Tibial artery (tissue), 4 donors: ENCODE data around the gene BTLA.

Source experiments
- DNase-seq, 2 donors: peaks; one replicate each; pipeline ENCODE4 v3.0.0-alpha.2; 2019
- H3K27ac ChIP-seq, 2 donors: fragments of 200-600 bp; sonication (generic) in 1 of 2; 1 replicate in 1 of 2; 2 replicates in 1 of 2; pipeline ENCODE4 v1.5.1; 2018 to 2019; ENCODE audit warnings: mild to moderate bottlenecking in 1 of 2
- H3K27me3 ChIP-seq, 2 donors: fragments of 200-600 bp; sonication (generic) in 1 of 2; one replicate each; pipeline versions ENCODE4 v1.5.1 to v1.6.0; 2016 to 2019
- H3K36me3 ChIP-seq, 3 donors: fragments of 200-600 bp; sonication (generic) in 2 of 3; one replicate each; pipeline ENCODE4 v1.5.1; 2016 to 2019; ENCODE audit warnings: mild to moderate bottlenecking in 2 of 3
- H3K4me1 ChIP-seq, 4 donors: fragments of 200-600 bp; sonication (generic) in 2 of 4; 1 replicate in 3 of 4; 2 replicates in 1 of 4; pipeline ENCODE4 v1.5.1; 2016 to 2019
- H3K4me3 ChIP-seq, 2 donors: fragments of 200-600 bp; sonication (generic) in 1 of 2; 1 replicate in 1 of 2; 2 replicates in 1 of 2; pipeline ENCODE4 v1.5.1; 2018 to 2019; ENCODE audit warnings: mild to moderate bottlenecking in 2 of 2
- H3K9me3 ChIP-seq, 3 donors: fragments of 200-600 bp; sonication (generic) in 1 of 3; one replicate each; pipeline ENCODE4 v1.5.1; 2016 to 2019
- intact Hi-C: fragments of 100-400 bp; cut with DNase I; formaldehyde crosslinking; loops from one replicate; pipeline ENCODE4 v1.15.0; 2023; ENCODE audit warnings: low total_unique reads
- TF ChIP-seq, protein P1 (sequence below), 2 experiments: fragments of 200-600 bp in 1 of 2; fragments of 450-650 bp in 1 of 2; IDR thresholded peaks; one replicate each; pipeline ENCODE4 v1.5.1; 2017 to 2019; ENCODE audit warnings: antibody characterized with exemption in 2 of 2, mild to moderate bottlenecking in 1 of 2, moderate library complexity in 1 of 2

BTLA gene

DNA sequence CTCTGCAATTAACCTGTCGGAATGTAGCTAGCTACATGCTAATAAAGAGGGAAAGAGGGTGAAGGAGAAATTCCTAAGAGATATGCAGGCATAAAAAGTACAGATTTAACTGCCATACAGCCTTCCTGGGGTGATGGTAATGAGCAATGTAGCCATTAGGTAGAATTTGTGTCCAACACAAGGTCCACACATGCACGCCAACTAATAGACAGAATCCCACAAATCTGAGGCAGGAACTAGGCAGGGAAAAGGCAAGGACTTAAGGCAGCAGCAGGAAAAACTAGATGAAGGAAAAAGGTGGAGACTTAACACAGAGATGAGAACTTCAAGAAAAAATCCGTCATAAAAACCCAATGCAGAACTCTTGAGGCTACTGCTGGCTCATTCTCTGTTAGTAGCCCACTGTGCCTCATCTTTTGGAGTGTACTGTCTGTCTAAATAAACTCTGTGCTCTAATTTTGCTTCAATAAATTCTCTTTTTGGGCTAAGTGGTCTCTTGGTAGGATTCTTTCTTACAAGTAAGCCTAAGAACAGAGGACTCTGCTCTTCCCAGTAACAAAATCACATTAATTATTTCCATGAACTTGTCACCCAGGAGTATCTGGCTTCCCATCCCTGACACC is 81.5 kb downstream of the BTLA start:
- Histone ChIP-seq H3K9me3 (no peaks in the 10 kb centered on the region), H3K36me3 (no peaks in the 10 kb centered on the region), H3K27me3 (no peaks in the 10 kb centered on the region), H3K4me3 (no peak overlapping the region), H3K4me1 (no peaks in the 10 kb centered on the region), H3K27ac (no peak overlapping the region)
- DNase-seq = no peak
- TF ChIP-seq, protein P1, sequence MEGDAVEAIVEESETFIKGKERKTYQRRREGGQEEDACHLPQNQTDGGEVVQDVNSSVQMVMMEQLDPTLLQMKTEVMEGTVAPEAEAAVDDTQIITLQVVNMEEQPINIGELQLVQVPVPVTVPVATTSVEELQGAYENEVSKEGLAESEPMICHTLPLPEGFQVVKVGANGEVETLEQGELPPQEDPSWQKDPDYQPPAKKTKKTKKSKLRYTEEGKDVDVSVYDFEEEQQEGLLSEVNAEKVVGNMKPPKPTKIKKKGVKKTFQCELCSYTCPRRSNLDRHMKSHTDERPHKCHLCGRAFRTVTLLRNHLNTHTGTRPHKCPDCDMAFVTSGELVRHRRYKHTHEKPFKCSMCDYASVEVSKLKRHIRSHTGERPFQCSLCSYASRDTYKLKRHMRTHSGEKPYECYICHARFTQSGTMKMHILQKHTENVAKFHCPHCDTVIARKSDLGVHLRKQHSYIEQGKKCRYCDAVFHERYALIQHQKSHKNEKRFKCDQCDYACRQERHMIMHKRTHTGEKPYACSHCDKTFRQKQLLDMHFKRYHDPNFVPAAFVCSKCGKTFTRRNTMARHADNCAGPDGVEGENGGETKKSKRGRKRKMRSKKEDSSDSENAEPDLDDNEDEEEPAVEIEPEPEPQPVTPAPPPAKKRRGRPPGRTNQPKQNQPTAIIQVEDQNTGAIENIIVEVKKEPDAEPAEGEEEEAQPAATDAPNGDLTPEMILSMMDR (IDR thresholded peaks at IDR 0.05) = no peak
- intact Hi-C loops = loop anchor here (10.0 kb wide), 1 partner anchor 83 kb away; the partner anchor contains the start of gene CD200

DNA sequence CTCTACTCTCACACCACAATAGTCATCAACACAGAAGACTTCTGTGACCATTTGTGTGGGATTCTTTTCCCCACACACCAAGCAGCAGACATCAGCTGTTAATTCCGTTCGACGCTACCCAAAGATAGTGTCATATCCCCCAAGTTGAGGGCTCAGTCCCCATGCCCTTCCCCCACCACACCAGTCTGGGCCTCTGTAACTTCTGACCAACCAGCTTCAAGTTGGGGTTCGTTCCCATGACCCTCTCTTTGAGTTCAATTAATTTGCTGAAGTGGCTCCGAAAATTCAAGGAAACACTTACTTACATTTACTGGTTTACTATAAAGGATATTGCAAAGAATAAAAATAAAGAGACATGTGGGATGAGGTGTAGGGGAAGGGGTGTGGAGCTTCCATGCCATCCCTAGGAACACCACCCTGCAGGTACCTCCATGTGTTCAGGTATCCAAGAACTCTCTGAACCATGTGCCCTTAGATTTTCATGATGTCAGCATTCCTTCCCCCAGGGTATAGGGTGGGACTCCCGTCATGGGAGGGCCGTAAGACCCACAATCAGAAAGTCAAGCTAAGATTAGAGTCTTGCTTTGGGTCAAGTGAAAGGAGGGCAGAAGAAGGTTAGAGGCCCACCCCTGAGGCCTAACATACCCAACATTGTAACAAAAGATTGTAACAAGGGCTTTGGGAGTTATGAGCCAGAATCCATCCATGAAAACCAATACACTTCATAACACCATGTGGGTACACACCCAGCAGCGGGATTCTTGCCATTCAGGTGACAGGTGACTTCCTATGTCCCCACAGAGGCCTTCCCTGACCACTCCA is 82.7 kb downstream of the BTLA start:
- no peak for DNase-seq
- Histone ChIP-seq H3K36me3 (no peaks in the 10 kb centered on the region), H3K27ac (no peak overlapping the region), H3K9me3 (no peaks in the 10 kb centered on the region), H3K4me3 (no peak overlapping the region), H3K4me1 (peaks cover 0 to 3% (median under 1%) of the 10 kb centered on the region in 4 donors), H3K27me3 (no peaks in the 10 kb centered on the region)
- intact Hi-C loops = loop anchor here (10.0 kb wide), 1 partner anchor 82 kb away; the partner anchor contains the start of gene CD200
- TF ChIP-seq, protein P1 (IDR thresholded peaks at IDR 0.05) = no peak

DNA sequence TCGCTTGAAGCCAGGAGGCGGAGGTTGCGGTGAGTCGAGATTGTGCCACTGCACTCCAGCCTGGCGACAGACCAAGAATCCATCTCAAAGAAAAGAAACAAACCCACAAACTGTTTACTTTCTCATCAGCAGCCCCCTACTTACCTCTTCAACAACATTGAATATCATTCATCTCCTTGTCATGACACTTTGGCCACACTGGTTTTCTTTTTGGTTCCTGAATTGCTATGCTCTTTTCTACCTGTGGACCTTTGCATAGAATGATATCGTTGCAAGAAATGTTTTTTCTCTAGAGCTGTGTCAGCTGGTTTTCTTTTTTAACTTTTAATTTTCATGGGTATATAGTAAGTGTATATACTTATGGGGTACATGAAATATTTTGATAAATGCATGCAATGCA is 83.9 kb downstream of the BTLA start:
- intact Hi-C loops = loop anchor here (10.0 kb wide), 1 partner anchor 81 kb away; the partner anchor contains the start of gene CD200
- Histone ChIP-seq H3K27ac (no peak overlapping the region), H3K4me3 (no peak overlapping the region), H3K4me1 (peaks cover 0 to 15% (median 6%) of the 10 kb centered on the region in 4 donors), H3K36me3 (no peaks in the 10 kb centered on the region), H3K9me3 (no peaks in the 10 kb centered on the region), H3K27me3 (no peaks in the 10 kb centered on the region)
- DNase-seq = no peak
- TF ChIP-seq, protein P1 (IDR thresholded peaks at IDR 0.05) = no peak
